GM19397 (cell line): ENCODE measurements around the gene OLFM4.
"Not testable (repeated sequence)": the region's sequence is repeated elsewhere in the genome, so short reads cannot be mapped to it uniquely, and the experiment has no call there.

Experiments
- ATAC-seq: cut with Tn5 transposase; IDR thresholded peaks from one replicate; pipeline ENCODE4 v1.9.1; 2021; ENCODE audit warnings: mild to moderate bottlenecking, moderate library complexity; ENCODE audit not compliant: unreplicated experiment

The OLFM4 gene

DNA sequence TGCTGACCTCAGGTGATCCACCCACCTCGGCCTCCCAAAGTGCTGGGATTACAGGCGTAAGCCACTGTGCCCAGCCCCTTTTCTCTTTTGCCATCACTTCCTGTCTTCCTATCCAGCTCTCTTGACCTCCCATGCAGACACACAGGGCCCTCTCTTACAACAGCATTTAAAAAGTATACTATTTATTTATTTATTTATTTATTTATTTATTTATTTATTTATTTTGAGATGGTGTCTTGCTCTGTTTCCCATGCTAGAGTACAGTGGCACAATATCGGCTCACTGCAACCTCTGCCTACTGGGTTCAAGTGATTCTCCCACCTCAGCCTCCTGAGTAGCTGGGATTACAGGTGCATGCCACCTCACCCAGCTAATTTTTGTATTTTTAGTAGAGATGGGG lies 14.6 kb upstream of the OLFM4 start:
- not testable (repeated sequence) for ATAC-seq

DNA sequence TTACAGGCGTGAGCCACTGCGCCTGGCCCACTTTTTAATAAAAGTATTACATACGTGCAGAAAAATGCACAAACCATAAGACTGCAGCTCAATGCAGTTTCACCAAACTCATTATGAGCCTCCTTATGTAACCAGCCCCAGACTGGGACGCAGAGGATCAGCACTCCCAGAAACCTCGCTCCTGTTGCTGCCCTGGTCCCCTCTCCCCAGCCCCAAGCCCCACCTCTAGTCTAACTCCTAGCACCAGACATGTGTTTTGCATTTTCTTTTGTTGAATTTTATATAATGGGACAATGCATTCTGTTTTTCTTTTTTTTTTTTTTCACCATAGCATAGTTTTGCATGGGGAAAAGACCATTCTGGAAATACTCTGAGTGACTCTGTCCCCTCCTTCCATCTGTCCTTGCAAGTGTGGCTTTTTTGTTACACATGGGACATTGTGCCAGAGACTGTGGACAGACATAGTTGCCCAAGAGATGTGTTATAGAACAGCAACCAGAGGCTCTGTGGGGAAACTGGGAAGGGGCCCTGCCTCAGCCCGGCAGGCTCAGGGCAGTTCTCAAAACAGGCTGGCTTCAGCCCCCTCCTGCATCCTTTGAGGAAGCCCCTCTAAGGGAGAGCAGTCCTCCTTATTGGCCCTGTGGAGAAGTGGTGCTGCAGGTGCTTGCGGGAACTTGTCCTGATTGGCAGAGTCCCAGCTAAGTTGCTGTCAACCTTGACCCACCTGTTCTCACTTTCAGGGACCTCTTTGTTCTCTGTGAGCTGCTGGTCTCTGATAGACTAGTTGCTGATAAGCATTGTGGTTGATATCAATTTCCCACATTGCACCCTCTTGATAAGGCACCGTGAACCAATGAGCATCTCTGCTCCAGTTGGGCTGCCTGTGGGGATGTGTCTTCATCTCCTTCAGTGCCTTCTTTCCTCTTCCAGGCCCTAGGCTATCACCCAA lies 13.8 kb upstream of the OLFM4 start:
- no peak for ATAC-seq

DNA sequence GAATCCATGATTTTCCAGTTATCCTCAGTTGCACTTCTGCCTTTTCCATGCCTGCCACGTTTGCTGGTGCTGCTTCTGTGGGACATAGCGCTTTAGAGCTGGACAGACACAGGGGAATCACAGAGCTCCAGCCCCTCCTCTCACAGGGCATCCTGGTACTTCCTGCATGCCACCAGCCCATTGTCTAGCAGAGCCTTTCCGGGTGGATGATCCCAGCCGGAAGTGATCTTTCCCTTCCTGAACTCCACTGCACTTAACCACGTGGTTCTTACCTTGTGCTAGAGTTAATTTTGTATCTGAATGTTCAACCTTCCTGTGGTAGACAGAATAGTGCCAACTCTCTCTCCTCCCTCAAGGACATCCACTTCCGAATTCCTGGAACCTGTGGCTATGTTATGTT lies 12.6 kb upstream of the OLFM4 start:
- no peak for ATAC-seq

DNA sequence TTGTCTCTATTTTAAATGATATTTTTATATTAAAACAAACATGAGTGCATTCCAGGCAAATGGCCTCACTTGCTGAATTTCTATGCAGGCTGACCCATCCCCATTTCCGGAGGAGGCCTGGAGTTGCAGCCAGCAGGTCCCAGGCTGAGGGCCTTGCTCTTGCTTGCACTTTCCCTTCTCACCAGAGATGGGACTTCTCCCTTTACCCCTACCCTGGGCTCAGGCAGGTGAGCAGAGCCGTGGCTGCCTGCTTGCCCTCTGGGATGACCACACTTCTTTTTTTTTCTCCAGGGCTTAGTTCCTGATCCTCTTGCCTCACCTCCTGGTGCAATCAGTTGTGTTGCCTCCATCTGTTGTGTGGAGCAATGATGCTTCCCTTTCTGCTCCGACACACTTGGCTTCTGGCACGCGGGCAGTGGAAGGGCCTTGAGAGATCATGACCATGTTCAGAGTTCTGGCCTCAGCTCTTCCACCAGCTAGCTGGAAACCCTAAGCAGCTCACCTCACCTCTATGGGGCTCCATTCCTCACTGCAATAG lies 11.1 kb upstream of the OLFM4 start:
- ATAC-seq, result no peak

DNA sequence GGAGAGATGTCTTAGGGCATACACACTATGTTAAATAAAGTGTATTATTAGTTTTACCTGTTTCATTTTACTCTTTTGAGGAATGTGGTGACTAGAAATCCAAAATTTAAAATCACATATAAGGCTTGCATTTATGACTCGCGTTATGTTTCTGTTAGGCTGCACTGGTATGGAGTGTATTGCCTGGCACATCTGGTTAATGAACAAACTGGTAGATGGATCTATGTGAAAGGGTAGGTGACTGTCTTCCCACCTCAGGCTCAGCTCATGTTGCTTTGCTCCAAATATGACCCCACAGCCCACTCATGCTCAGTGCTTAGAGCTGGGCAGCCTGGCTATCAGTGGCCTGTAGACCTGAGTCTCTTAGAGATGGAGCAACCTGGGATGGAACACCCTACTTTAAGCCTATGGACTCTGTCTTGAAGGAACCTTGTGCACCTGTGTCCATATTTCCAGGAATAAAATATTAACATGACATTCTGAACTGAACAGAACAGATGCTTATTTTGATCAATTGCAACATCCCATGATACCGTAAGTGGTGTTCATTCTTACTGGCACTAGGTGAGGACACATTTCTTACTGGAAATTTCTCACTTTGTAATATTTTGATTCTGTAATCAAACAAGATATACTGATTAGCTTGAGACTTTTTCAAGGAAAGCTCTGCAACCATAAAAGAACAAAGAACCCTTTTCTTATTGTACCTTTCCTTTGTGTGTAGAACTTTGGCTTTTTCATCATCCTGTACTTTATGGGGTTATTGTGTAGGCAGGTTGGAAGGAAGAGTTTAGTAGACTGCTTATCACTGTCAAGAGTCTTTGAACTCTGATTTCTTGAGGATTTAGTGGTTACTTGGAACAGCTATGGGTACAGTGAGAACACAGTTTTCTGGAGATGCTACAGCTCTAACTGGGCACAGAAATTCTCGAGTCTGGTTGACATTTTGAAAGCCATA lies 9.6 kb upstream of the OLFM4 start:
- no peak for ATAC-seq

DNA sequence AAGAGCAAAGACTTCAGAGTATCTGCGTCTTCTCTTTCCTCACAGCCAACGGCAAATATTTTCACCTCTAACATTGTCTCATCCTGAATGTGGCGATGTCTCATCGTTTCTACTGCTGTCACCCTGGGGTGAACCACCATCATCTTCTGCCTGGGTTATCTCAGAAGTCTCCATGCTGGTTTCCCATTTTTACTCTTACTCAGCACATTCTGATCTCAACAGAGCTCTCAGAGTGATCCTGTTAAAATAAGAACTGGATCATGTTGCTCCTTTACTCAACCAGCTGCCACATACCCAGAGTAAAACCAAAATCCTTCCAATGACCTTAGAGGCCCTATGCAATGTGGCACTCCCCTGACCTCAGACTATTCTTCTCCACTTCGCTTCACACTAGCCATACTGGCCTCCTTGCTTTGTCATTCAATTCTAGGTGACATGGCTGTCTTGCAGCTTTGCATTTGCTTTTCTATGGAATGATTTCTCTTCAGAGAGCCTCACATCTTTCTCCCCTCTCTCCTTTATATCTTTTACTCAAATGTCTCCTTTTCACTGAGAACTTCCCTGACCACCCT lies 7.8 kb upstream of the OLFM4 start:
- no peak for ATAC-seq

DNA sequence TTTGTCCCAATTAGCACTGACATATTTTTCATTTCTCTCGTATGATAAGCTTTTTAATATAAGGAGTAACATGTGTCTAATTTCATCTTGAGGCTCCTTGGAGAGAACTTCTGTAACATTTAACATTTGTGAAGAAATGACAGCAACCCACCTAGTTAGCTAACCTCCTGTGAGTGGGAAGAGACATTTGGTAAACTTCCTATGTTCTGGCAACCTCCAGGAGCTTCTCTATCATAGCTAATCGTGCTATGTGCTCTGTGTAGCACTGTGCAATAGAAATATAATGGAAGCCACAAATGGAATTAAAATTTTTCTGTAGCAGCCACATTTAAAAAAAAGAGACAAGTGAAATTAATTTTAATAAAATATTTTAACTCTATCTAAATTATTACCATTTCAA lies 5.4 kb upstream of the OLFM4 start:
- ATAC-seq, result no peak

DNA sequence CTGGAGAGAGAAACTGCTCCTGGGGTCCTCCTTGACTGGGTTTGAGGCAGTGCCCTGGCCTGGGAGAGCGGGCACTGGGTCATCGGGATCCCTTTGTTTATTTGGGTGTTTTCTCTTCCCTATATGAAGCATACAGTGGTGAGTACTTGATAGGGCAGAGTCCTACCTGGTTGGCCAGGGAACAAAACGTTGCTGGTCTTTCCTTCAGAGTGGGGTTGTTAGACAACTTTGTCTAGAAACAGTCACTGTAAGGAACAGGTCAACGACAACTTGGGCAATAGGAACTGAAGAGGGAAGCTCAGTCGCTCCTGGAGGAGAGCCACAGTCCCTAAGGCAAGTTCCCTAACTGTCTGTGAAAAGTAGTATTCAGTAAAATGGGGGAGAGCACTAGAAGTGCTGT lies 550 bp upstream of the OLFM4 start:
- ATAC-seq, result no peak

DNA sequence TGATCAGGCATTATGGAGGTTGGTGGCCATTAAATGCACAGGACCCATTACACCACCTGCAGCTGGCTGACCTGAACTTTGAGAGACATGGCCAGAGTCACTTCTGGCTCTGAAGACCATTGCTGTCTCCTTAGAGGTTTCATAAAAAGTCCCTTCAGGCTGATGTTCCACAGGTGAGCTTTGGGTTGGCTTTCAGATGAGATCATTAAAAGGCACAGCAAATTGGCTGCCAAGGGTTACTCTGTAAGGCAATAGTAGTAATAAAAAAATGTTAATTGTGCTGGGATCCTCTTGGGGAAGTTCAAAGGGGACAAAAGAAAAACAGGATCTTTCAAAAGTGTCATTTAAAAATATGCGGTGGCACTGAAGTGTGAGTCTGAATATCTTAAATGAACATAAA lies 4.2 kb downstream of the OLFM4 start:
- no peak for ATAC-seq

DNA sequence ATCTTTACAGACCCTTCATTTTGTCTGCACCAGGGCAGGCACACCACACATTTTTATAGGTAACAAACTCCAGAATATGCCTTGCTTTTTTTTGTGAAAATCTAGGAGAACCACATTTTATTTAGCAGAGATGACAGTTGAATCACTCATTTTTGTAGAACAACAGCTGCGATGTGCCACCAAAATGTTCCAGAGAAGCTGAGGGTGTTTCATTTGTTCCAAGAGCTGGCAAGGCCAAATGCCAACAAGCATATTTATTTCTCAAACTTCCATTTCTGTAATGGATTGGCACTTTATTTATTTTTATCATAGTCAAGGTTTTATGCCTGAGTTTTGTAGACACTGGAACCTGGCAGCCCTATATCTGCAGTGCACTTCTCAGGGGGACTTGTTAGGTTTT lies 10.4 kb downstream of the OLFM4 start:
- no peak for ATAC-seq

DNA sequence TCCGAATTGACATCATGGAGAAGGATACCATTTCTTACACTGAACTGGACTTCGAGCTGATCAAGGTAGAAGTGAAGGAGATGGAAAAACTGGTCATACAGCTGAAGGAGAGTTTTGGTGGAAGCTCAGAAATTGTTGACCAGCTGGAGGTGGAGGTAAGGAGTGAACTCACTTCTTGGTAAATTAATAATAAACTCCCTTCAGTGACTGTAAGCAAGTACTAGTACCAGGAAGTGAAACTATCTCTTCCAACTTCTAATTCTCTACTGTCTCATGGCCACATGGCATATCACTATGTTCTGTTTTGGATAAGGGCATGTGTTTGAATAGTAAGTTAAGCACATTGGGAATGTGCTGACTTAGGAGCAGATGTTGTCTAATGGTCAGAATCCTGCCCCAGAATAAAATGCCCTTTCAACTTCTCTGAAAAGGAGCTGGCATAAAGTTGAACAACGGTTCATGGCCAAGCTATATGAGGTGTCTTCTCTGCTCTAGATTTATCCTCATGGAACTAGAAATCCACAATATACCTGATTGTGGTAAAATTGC lies 13.4 kb downstream of the OLFM4 start:
- ATAC-seq, result no peak

DNA sequence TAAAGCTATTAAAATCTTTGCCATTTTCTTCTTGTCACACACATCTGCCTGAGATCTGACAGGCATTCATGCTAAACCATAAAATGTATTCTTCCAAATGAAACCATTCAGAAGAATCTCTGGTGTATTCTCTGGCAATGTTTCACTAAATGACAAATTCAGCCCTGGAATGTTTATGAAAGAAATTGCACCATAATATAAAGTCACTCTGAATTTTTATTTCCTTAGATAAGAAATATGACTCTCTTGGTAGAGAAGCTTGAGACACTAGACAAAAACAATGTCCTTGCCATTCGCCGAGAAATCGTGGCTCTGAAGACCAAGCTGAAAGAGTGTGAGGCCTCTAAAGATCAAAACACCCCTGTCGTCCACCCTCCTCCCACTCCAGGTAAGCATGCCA lies 14.3 kb downstream of the OLFM4 start:
- ATAC-seq, result no peak

DNA sequence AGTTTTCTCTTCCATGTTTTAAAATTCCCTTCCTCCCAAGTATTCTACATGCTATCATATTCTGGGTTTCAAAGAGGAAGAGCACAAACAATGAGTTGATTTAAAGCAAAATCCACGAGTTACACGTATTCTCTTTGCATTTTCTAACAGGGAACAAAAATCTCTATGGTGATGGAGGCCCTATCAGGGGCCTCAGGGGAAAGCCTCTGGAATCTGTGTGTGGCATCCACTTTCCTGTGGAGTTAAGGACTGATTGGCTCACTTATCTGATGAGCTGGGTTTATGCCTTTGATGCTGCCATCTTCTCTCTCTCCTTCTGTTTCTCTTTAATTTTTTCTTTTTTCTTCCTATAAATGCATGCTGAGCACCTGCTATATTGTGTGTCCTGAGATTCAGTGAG lies 14.8 kb downstream of the OLFM4 start:
- no peak for ATAC-seq

DNA sequence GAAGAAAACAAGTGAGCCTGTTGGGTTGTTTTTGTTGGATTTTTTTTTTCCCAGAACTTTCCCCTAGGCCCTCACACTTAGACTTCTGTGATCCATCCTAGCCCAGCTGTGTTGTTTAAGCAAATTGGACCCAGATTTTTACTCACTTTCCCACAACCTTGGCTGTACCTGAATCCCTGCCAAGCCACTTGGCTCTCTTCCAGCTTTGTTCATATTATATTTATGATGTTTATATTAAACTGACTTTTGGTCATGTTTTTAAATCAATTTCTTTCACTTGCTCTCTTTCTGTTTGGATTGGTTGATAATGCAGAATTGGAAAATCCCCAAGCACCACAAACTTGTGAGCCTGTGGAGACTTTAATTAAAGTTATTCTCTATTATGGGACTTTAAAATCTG lies 16.6 kb downstream of the OLFM4 start:
- ATAC-seq, result no peak

DNA sequence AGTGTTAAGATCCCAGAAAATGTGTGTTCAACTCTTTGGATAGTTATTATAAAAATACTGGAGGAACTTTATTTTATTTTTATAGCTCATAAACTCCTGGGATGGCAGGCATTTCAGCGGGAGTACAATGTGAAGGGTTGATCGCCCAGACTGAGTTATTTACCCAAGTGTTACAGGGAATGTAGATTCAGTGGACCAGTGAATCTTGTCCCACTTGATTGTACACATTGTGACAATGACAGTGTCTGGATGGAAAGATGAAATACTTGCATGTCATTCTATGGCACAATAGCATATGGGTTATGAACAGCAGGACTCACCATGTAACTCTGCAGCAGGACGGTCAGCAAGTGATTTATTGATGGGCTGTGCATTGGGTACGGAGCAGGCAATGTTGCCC lies 20.3 kb downstream of the OLFM4 start:
- ATAC-seq, result no peak

DNA sequence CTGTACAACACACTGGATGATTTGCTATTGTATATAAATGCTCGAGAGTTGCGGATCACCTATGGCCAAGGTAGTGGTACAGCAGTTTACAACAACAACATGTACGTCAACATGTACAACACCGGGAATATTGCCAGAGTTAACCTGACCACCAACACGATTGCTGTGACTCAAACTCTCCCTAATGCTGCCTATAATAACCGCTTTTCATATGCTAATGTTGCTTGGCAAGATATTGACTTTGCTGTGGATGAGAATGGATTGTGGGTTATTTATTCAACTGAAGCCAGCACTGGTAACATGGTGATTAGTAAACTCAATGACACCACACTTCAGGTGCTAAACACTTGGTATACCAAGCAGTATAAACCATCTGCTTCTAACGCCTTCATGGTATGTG lies 21.5 kb downstream of the OLFM4 start:
- no peak for ATAC-seq

DNA sequence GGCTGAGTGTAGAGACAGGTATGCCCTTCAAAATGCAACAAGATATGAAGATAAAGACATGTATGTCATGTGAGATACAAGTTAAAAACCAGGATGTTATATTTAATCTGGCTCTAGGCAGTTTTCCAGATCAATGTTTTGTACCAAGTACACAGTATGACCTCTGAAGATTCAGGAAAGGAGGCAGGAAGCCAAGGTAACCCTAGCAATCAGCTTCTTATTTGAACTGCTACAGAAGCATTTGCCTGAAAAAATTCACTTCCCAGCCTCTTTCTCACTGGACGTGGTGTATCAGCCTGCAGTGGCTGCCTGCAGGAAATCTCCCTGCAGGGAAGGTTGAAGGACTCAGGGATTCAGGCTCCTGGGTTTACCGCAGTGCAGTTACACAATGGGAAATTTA lies 24.1 kb downstream of the OLFM4 start:
- no peak for ATAC-seq

DNA sequence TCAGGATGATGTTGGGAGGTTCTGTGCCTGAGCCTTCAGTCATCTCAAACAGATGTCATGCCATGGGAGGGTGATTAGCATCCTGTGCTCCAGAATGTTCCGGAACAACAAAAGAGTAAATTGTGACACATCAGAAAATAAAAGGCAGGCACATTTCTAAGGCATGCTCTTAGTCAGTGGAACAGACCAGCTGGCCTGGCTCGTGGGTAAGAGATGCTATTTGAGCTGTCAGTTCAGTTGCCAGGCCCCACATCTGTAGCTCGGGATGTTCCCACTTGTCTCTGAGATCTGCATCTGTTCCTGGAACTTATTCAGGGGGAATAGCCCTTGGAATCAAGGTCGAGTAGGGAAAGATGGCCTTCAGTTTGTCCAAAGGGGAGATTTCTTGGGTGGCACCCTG lies 26.0 kb downstream of the OLFM4 start:
- ATAC-seq, result no peak

DNA sequence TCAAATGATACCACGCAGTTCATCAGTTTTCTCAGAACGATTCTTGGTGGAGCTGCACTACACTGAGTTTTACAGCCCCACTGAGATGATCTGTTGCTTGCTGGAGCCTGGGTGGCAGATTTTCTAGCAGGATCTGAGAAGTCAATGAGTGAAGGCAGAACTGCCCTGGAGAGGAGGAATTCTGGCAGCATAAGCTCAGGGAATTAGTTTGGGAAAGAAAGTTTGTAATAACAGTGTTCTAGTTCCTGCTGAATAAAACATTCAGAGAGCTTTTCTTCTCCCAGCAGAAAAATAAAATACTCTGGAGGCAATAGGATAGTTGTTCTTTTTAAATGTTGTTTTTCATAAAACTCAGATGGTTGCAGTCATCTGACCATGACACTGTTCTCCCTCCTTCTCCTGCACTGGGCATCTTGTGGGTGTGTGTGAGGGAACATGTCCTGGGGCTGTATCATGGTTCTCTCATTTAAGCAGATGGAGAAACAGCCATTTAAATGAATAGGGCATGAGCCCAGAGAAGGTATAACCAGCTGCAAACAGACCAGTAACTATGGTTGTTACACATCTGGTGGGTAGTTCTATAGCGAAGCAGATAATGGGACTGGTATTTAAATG lies 29.6 kb downstream of the OLFM4 start:
- ATAC-seq, result no peak

DNA sequence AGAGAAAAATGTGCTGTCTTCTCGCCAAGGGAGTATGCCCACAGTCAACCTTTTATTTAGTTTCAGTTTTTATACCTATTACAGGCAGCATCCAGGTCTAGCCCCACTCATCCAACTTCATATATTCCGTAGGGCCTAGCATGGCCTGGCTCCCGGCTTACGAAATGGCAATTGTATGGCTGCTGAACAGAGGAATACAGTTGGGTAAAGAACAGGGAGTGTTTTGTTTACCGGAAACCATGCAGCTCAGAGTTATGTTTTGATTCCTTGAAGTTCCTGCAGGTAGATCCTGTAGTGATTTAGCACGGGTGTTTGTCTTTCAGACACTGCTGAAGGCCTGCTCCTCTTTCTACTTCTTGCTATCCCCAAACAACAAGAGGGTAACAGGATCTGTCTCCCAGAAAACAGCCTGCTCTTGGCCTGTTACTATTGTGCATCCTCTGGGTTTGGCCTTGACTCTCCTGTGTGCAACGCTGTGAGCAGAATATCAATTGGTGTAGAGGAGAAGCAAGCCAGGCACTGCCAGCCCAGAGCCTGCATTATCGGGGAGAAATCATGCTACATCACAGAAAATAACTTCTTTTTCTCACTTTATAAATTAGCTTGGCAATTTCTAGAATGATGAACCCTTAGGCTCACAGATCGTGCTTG lies 32.4 kb downstream of the OLFM4 start:
- no peak for ATAC-seq
